ENCODE data around the gene TBCK. TPM values are rescaled to one million over a fixed set of nuclear protein-coding genes. Genes with fewer than 3 reads are reported as not detected.

TBCK gene
- total RNA-seq, 1 donor from 2014 or later: 77.8 TPM

DNA sequence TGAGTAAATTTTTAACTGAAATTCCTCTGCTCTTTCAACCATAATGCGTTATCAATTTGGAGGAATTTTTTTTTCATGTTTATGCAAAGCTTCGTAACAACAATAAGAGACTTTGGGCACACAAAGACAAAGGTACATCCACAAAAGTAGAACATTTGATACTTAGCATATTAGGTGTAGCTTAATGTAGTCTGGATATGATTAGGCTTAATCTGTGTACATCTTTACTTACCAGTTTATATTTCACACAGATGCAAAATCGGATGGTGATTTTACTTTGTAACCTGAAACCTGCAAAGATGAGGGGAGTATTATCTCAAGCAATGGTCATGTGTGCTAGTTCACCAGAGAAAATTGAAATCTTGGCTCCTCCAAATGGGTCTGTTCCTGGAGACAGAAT is 20.6 kb upstream of the TBCK start:
- TF ChIP-seq CTCF (IDR thresholded peaks at IDR 0.05; ENCODE audit: unreplicated experiment): no peak
- H3K4me1 Mint-ChIP-seq (ENCODE audit: low read depth): peaks cover 4% of the 10 kb centered on the region
- peaks cover 57% of the 10 kb centered on the region for H3K36me3 Mint-ChIP-seq (ENCODE audit: insufficient read depth)
- DNase-seq (ENCODE audit: low spot score, unreplicated experiment): no peak
- H3K4me3 Mint-ChIP-seq (ENCODE audit: low read depth): no peak overlapping the region
- H3K27me3 Mint-ChIP-seq: no peaks in the 10 kb centered on the region
- no peak overlapping the region for H3K27ac Mint-ChIP-seq
- H3K9me3 Mint-ChIP-seq (ENCODE audit: low read depth): peaks cover 15% of the 10 kb centered on the region

- TF ChIP-seq CTCF (IDR thresholded peaks at IDR 0.05; ENCODE audit: unreplicated experiment): no peak
- no peak for DNase-seq (ENCODE audit: low spot score, unreplicated experiment)
- Mint-ChIP-seq H3K4me1 (ENCODE audit: low read depth) (peaks cover 4% of the 10 kb centered on the region), H3K4me3 (ENCODE audit: low read depth) (no peak overlapping the region), H3K27me3 (no peaks in the 10 kb centered on the region), H3K36me3 (ENCODE audit: insufficient read depth) (peaks cover 49% of the 10 kb centered on the region), H3K9me3 (ENCODE audit: low read depth) (peaks cover 4% of the 10 kb centered on the region), H3K27ac (no peak overlapping the region)
Observed at GRCh38 chr4:106334741-106335470, 18.9 kb upstream of the TBCK start.

- H3K27ac Mint-ChIP-seq: peak overlapping the region; percentile 73
- H3K27me3 Mint-ChIP-seq: no peaks in the 10 kb centered on the region
- H3K4me3 Mint-ChIP-seq (ENCODE audit: low read depth): no peak overlapping the region
- peaks cover 4% of the 10 kb centered on the region for H3K4me1 Mint-ChIP-seq (ENCODE audit: low read depth)
- DNase-seq (ENCODE audit: low spot score, unreplicated experiment): no peak
- H3K9me3 Mint-ChIP-seq (ENCODE audit: low read depth): peaks cover 4% of the 10 kb centered on the region
- TF ChIP-seq CTCF (IDR thresholded peaks at IDR 0.05; ENCODE audit: unreplicated experiment): no peak
- peaks cover 35% of the 10 kb centered on the region for H3K36me3 Mint-ChIP-seq (ENCODE audit: insufficient read depth)
Observed at GRCh38 chr4:106333186-106333585, 17.2 kb upstream of the TBCK start.

- H3K9me3 Mint-ChIP-seq (ENCODE audit: low read depth): no peaks in the 10 kb centered on the region
- H3K4me3 Mint-ChIP-seq (ENCODE audit: low read depth): no peak overlapping the region
- no peaks in the 10 kb centered on the region for H3K27me3 Mint-ChIP-seq
- no peak for DNase-seq (ENCODE audit: low spot score, unreplicated experiment)
- peaks cover 4% of the 10 kb centered on the region for H3K4me1 Mint-ChIP-seq (ENCODE audit: low read depth)
- TF ChIP-seq CTCF (IDR thresholded peaks at IDR 0.05; ENCODE audit: unreplicated experiment): peak; percentile 75
- H3K36me3 Mint-ChIP-seq (ENCODE audit: insufficient read depth): peaks cover 15% of the 10 kb centered on the region
- H3K27ac Mint-ChIP-seq: no peak overlapping the region
Observed at GRCh38 chr4:106329041-106329618, 13.1 kb upstream of the TBCK start.

- H3K27ac Mint-ChIP-seq: no peak overlapping the region
- H3K9me3 Mint-ChIP-seq (ENCODE audit: low read depth): no peaks in the 10 kb centered on the region
- no peak for DNase-seq (ENCODE audit: low spot score, unreplicated experiment)
- peaks cover 4% of the 10 kb centered on the region for H3K4me1 Mint-ChIP-seq (ENCODE audit: low read depth)
- H3K36me3 Mint-ChIP-seq (ENCODE audit: insufficient read depth): peaks cover 15% of the 10 kb centered on the region
- TF ChIP-seq CTCF (IDR thresholded peaks at IDR 0.05; ENCODE audit: unreplicated experiment): no peak
- H3K4me3 Mint-ChIP-seq (ENCODE audit: low read depth): no peak overlapping the region
- H3K27me3 Mint-ChIP-seq: no peaks in the 10 kb centered on the region
Observed at GRCh38 chr4:106325800-106326199, 9.8 kb upstream of the TBCK start.

Data from progenitor cell of endocrine pancreas (in vitro differentiated cells).